Measurements from ENCODE around the gene SIRPA. TPM values are rescaled to one million over a fixed set of nuclear protein-coding genes. Genes with fewer than 3 reads are reported as not detected.

The SIRPA gene
- 130 TPM for total RNA-seq
- long read RNA-seq, full-length matches to known transcripts: 22 of 145 reads
- long read RNA-seq, partial matches to known transcripts: 99 of 145 reads
- long read RNA-seq, other reads (novel, unspliced or antisense): 24 of 145 reads

DNA sequence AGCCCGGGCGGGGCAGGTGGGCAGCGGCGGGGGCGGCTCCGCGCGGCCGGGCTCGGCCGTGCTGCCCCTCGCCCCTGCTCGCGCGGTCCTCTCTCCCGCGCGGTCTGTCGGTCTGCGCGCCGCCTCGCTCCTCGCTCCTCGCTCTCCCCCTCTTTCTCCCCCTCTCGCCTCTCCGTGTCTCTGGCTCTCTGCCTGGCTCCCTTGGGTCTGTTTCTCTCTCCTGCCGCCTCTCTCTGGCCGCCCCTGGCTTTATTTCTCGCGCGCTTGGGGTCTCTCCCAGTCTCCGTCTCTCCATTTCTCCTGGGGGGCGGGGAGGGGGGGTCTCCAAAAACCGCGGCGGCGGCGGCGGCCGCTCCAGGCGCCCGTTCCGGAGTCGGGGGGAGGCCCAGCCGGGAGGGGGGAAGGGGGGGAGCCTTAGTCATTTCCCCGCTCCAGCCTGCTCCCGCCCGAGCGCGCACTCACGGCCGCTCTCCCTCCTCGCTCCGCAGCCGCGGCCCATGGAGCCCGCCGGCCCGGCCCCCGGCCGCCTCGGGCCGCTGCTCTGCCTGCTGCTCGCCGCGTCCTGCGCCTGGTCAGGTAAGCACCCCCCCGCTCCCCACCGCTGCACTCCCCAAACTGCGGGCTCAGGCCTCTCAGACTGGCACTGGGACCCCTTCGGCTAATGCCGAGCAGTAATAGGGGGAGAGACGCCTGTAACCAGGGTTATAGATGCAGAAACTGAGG lies at the start of gene SIRPA:
Gene SIRPA (plus strand): TSS at position 457 of the 723 bp plus-strand sequence. CDS start 41 bp downstream, at position 498.
- DNase-seq (peak; percentile 58), ATAC-seq (peak; percentile 38 to 52)
- TF ChIP-seq, protein P1, sequence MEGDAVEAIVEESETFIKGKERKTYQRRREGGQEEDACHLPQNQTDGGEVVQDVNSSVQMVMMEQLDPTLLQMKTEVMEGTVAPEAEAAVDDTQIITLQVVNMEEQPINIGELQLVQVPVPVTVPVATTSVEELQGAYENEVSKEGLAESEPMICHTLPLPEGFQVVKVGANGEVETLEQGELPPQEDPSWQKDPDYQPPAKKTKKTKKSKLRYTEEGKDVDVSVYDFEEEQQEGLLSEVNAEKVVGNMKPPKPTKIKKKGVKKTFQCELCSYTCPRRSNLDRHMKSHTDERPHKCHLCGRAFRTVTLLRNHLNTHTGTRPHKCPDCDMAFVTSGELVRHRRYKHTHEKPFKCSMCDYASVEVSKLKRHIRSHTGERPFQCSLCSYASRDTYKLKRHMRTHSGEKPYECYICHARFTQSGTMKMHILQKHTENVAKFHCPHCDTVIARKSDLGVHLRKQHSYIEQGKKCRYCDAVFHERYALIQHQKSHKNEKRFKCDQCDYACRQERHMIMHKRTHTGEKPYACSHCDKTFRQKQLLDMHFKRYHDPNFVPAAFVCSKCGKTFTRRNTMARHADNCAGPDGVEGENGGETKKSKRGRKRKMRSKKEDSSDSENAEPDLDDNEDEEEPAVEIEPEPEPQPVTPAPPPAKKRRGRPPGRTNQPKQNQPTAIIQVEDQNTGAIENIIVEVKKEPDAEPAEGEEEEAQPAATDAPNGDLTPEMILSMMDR (IDR thresholded peaks at IDR 0.05): no peak
- H3K36me3 ChIP-seq: no peaks in the 10 kb centered on the region
- intact Hi-C loops (cut with DNase I): no loop called here
- H3K27ac ChIP-seq: peak within 1 kb of the TSS; percentile 85
- H3K27me3 ChIP-seq (ENCODE audit: low read depth): peaks cover 39% of the 10 kb centered on the region
- H3K4me1 ChIP-seq: peaks cover 54% of the 10 kb centered on the region
- peak within 1 kb of the TSS; percentile 65 for H3K4me3 ChIP-seq
- no peaks in the 10 kb centered on the region for H3K9me3 ChIP-seq

DNA sequence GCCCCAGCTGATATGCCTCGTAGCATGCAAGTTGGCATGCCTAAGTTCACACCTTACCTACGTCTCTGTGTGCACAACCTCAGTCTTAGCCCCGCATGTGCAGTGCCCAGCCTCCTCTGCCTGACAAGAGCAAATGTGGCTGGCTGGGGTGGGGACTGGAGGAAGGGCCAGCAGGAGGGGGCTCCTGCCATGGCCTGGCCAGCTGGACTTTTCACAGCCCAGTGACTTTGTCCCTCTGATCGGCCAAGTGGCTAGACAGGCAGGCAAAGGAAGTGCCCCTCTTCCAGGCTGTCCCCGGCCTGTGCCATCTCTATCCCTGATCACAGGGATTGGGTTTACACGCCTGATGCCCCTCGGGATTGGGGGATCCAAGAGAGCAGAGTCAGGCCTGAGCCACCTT lies 49.5 kb upstream of the SIRPA start:
- ATAC-seq: no peak
- Histone ChIP-seq H3K27me3 (ENCODE audit: low read depth) (peaks cover 8% of the 10 kb centered on the region), H3K36me3 (no peaks in the 10 kb centered on the region), H3K27ac (no peak overlapping the region), H3K9me3 (no peaks in the 10 kb centered on the region), H3K4me1 (peaks cover 17% of the 10 kb centered on the region), H3K4me3 (no peak overlapping the region)
- no peak for DNase-seq
- intact Hi-C loops (cut with DNase I): no loop called here
- TF ChIP-seq, protein P1 (IDR thresholded peaks at IDR 0.05): no peak

DNA sequence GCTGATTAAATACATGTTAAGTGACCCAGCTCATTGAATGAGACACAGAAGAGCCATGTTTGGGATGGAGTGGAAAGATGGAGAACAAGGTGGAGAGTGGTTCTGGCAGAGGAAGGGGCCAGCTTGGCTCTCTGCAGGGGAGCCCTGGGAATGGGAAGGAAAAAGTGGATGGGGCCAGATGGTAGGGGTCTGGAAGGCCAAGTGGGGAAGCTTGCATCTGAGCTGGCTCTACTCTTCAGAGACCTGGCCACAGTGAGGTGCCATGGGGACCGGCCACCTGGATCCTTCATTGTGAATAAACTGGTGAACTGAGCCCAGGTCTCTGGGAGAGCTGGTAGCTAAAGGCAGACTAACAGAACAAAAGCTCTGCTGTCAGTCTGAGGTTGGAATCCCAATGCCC lies 48.9 kb upstream of the SIRPA start:
- intact Hi-C loops (cut with DNase I): no loop called here
- TF ChIP-seq, protein P1 (IDR thresholded peaks at IDR 0.05): no peak
- ATAC-seq (no peak), DNase-seq (no peak)
- no peak overlapping the region for H3K27ac ChIP-seq
- H3K27me3 ChIP-seq (ENCODE audit: low read depth): peaks cover 7% of the 10 kb centered on the region
- no peaks in the 10 kb centered on the region for H3K9me3 ChIP-seq
- no peak overlapping the region for H3K4me3 ChIP-seq
- peaks cover 12% of the 10 kb centered on the region for H3K4me1 ChIP-seq
- H3K36me3 ChIP-seq: no peaks in the 10 kb centered on the region

DNA sequence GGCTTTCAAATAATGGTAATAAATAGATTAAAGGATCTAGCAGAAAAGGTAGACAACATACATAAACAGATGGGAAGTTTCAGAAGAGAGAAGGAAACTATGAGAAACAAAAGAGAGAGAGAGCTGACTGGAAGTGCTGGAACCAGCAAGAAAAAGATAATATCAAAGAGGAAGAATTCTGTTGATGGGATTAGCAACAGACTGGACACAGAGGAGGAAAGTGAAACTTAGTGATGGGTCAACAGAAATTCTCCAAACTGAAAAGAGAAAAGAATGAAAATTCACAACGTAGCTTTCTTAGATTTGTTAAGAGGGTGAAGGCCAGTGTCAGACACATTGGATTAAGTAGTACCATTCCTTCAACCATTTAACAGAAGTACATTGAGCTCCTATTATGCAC lies 48.3 kb upstream of the SIRPA start:
- intact Hi-C loops (cut with DNase I): no loop called here
- no peaks in the 10 kb centered on the region for H3K36me3 ChIP-seq
- H3K4me1 ChIP-seq: peaks cover 7% of the 10 kb centered on the region
- no peak overlapping the region for H3K27ac ChIP-seq
- TF ChIP-seq, protein P1 (IDR thresholded peaks at IDR 0.05): no peak
- no peak overlapping the region for H3K4me3 ChIP-seq
- ATAC-seq (no peak), DNase-seq (no peak)
- H3K27me3 ChIP-seq (ENCODE audit: low read depth): peaks cover 7% of the 10 kb centered on the region
- H3K9me3 ChIP-seq: no peaks in the 10 kb centered on the region

DNA sequence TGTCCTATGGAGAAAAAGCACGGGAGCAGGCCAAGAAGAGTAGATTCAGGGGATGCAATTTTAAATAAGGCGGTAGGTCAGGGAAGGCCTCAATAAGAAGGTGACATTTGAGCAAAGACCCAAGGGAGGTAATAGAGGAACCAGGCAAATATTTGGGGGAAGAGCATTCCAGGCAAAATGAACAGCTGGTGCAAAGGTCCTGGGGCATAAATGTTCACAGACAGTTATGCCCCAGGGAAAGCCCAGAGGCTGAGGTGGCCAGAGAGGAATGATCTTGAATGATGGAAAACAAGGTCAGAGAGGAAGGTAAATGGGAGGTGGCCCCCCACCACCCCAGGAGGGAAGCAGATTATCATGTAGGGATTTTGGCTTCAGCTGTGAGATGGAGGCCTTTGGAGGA lies 47.4 kb upstream of the SIRPA start:
- intact Hi-C loops (cut with DNase I): no loop called here
- TF ChIP-seq, protein P1 (IDR thresholded peaks at IDR 0.05): no peak
- DNase-seq: no peak
- ATAC-seq: no peak
- no peak overlapping the region for H3K27ac ChIP-seq
- peaks cover 7% of the 10 kb centered on the region for H3K4me1 ChIP-seq
- no peaks in the 10 kb centered on the region for H3K9me3 ChIP-seq
- H3K36me3 ChIP-seq: no peaks in the 10 kb centered on the region
- H3K27me3 ChIP-seq (ENCODE audit: low read depth): peaks cover 7% of the 10 kb centered on the region
- H3K4me3 ChIP-seq: no peak overlapping the region

Measured in lower lobe of right lung (tissue), 2 donors.